Stimulated activated CD8-positive, alpha-beta memory T cell treated with anti-CD3 and anti-CD28 coated beads, Interleukin-7, amount 100 ng/mL, for 48 hours (primary cell): ENCODE measurements around the gene ADAMTS16.

ENCODE experiments used
- DNase-seq, 2 donors: peaks; one replicate each; pipeline ENCODE4 v3.0.0-alpha.2; 2020; ENCODE audit warnings: low read depth in 1 of 2; ENCODE audit errors: extremely low read depth in 1 of 2

Gene ADAMTS16

DNA sequence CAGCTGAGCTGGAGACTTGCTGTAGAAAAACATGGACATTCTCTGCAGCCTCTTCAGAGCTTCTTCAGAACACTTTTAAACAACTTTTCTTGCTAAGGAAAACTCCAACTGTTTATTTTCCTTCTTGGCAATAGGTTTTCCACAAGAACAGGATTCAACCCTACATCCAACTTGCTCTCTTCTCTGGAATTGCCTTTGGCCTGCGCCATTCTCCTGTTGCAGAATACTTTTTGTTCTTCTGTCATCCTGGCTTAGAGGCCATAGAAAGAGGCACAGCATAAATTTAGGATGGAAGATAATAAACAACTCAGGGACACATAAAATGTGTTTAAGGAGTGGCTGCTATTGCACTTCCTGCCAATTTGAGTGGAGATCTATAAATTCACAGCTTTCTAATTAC lies 227.6 kb downstream of the ADAMTS16 start:
- no peak for DNase-seq

DNA sequence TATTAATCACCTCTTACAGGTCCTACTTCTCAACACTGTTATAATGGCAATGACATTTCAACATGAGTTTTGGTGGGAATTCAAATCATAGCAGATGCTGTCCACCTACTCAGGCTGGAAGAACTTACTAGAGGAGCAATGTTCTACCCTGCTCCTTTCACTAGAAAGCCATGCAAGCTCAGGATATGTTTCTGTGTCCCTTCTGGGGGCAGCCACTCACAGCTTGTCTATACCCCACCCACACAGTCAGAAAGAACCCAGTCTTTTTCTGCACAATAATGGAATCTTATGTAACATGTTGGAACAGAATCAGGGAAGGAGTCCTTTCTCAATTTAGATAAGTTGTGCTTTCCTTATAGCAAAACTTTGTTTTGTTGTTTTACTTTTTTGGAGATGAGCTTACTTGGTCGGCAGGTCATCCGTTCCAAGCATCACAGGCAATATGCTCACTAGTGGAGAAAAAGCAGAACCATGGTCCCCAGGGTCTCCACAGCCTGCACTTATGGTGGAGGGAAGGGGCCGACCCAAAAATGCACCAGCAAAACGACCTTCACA lies 229.0 kb downstream of the ADAMTS16 start:
- DNase-seq: no peak
